CD4-positive, alpha-beta T cell treated with Interleukin-4 for 1 hour (primary cell): Measurements from ENCODE around the gene LAMC3.

Experiments used
- DNase-seq, 2 donors: peaks; one replicate each; pipeline ENCODE4 v3.0.0-alpha.2; 2020 to 2022

The LAMC3 gene

DNA sequence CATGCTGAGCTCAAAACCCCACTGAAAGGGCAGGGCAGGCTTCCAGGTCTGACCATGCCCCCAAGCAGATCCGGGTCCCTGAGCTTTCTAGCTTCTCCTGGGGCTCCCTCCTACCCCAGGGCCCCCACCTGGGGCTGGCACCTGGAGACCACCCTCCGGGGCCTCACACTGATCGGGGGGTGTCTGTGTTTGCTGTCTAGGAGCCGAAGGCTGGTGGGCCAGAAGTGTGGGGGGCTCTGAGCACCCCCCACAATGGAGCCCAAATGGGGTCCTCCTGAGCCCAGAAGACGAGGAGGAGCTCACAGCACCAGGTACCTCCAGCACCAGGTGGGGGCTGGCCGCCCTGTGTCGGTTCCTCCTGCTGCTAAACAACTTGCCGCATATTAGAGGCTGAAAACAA lies 39.8 kb downstream of the LAMC3 start:
- DNase-seq, result no peak

DNA sequence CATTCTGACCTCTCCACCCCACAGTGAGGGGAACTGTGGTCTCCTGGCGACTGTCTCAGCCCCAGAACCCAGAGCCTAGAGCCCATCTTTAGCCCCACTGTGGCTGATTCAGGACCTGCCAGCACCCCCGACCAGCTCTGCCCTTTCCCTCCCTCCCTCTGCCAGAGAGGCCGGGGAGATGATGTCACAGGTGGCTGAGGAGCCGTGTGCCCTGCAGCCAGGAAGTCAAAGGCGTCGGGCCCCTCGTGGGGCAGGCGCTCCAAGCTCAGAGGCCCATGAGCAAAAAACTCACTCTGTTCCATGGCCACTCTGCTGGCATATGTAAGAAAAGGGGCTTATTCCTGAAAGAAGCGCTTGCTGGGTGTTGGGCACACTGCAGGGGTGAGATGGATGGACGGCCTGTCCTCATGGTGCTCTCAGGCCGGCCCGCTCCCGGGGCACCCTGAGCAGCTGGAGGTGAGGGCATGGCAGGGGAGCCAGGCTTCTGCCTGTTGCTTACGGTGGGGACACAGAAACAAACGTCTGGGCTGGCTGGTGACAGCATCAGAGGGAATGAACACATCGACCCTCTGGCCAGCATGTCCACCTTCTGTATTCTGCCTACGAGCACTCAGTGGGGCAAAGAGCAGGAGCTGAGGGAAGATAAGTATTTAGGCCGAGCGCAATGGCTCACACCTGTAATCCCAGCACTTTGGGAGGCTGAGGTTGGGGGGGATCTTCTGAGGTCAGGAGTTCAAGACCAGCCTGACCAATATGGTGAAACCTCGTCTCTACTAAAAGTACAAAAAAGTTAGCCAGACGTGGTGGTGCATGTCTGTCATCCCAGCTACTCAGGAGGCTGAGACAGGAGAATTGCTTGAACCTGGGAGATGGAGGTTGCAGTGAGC lies 41.1 kb downstream of the LAMC3 start:
- no peak for DNase-seq

DNA sequence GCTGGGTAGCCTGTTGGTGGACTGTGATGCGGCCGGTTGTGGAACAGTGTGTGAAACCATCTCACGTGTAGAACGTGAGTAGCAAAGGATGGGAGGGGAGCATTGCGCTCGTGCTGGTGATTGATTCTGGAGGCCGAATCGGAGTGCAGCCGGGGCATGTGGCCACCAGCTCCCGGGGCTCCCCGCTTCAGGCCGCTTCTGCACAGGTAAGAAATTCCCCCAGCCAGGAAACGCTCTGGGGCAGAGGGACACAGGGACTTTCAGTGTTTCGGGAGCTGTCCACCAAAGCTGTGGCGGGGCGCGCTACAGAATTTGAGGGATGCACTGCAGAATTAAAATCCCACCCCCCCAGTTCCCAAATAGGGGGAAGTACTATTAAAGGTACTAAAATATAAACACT lies 41.9 kb downstream of the LAMC3 start:
- DNase-seq, result no peak

DNA sequence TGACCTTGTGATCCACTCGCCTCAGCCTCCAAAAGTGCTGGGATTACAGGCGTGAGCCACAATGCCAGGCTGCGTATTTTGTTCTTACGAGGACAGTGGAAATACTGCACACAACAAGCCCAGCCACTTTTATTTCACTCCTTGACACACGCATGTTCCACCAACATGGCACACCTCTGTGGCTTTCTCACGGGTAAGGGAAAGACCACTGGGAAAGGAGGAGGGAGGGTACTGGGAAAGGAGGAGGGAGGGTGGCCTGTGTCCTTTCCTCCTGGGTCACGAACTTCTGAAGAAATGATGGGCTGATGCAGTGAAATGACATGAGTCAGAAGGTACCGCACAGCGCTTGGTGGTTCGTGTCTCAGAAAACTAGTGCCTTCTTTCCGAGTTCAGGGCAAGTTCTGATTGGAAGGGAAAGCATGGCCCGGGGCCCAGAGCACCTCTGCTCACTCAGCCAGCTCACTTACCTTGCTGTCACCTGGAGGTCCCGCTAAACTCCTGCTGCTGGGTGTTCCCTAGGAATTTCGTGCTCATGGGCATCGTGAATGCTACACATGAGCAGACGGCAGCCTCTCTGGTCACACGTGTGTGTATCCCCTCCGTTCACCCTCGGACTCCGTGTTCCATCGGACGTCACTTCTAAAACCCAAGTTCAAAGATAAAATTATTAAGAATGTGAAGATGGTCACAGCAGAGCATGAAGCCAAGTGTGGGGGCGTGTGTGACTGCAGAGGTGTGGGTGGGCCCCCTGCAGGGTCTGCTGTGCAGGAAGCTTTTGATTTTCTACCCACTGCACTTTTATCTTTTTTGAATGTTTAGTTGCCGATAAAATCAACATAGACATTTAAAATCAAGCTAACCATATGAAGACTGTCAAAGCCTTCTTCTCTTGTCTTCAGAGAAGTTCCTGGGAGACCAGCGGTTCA lies 42.9 kb downstream of the LAMC3 start:
- no peak for DNase-seq

DNA sequence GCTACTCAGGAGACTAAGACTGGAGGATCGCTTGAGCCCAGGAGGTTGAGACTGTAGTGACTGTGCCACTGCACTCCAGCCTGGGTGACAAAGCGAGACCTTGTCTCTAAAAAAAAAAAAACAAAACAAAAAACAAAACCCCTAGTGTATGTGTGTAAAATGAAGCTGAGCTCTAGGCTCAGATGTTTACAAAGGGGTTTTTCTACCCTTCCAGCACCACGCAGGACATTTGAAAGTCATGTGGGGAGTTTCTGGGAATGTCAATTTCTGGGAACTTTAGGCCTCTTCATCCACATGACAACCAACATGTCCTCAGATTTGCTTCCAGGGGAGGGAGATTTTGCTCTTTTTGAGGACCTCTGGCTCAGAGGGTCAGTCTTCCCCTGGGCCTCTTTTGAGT lies 44.9 kb downstream of the LAMC3 start:
- DNase-seq, result no peak

DNA sequence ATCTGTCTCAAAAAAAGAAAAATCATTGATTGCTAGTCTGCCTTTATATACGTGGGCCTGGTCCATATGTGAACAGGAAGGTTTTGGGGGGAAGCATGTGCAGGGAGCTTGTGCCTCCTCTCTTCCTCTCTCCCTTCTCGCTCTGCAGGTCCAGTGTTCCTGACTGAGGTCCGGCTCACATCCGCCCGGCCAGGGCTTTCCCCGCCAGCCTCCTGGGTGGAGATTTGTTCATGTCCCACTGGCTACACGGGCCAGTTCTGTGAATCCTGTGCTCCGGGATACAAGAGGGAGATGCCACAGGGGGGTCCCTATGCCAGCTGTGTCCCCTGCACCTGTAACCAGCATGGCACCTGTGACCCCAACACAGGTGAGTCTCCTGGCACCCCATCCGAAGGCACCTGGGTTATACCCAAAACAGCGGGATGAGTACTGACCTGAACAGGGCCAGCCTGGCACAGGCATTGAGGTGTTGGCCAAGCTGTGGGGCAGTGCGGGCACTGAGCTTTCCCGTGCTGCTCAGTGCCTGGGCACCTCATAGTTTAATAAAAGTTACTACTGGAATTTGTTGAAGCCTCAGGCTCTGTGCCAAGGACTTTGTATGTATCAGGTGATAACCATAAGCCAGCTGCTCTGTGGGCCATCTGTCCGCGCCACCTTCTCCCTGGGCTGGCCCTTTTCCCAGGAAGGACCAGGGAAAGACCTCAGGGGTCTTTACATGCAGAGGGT lies 48.0 kb downstream of the LAMC3 start:
- no peak for DNase-seq

DNA sequence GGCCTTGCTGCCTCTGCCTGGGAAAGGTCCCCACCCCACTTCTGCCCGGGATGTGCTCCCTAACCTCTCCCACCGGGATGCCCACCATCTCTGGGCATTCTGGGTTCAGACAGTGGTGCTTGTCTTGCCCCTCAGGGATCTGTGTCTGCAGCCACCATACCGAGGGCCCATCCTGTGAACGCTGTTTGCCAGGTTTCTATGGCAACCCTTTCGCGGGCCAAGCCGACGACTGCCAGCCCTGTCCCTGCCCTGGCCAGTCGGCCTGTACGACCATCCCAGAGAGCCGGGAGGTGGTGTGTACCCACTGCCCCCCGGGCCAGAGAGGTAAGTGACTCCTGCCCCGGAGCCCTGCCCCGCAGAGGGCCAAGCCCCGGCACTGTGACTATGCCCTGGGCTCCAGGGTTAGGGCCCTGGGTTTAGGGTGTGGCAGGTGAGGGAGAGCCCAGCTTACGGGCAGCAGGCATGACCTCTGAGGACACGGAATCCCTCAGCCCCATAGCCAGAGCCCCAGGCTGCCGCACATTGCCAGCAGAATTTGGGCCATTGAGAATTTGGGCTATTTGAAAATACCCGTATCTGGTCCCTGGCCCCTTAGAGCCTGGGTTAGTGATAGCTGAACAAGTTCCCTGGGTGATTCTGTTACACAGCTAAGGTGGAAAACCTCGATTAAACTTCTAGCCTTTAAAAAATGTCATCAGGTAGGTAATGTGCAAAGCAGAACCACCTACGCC lies 52.1 kb downstream of the LAMC3 start:
- DNase-seq, result no peak

DNA sequence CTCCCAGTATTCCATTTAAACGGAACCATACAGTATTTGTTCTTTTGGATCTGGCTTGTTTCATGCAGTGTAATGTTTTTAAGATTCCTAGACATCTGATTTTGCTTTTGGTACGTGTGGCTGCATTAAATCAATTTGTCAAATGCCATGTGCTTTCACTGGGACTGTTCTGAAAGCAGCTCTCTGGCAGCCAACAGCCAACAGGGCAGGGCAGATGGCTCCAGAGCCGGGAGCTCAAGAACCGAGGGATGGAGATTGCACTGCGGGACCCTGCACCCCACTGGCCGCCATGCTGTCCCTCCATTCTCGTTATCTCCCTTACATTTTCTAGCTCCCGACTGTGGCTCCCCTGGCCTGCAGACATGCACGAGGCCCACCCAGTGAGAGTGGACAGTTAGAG lies 54.0 kb downstream of the LAMC3 start:
- DNase-seq, result no peak

DNA sequence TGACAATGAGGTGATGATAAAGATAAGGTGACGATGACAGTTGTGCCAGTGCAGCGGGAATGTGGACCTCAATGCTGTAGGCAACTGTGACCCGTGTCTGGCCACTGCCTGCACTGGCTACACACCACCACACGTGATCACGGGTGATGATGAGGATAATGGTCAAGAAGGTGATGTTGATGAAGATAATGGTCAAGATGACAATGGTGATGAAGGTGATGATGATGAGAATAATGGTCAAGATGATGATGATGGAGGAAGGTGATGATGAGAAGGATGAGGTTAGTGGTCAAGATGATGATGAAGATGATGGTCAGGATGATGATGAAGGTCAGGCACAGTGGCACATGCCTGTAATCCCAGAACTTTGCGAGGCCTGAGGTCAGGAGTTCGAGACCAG lies 56.6 kb downstream of the LAMC3 start:
- no peak for DNase-seq

DNA sequence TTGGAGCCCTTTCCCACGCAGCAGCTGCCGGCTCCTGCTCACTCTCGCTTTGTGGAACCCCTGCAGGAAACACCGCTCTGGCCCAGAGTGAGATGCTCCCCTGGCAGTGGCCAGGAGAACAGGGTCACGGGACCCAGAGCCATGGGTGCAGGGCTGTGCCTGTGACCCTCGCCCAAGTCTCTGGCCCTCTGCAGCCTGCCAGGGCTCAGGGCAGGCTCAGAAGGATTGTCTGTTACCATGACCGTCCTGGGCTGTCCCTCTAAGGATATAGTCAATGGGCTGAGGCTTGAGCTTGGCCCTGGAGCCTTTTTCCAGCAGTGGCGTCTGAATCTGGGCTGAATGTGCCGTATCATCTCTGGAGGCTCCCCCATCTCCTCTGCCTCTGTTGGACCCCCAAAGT lies 58.7 kb downstream of the LAMC3 start:
- DNase-seq, result no peak

DNA sequence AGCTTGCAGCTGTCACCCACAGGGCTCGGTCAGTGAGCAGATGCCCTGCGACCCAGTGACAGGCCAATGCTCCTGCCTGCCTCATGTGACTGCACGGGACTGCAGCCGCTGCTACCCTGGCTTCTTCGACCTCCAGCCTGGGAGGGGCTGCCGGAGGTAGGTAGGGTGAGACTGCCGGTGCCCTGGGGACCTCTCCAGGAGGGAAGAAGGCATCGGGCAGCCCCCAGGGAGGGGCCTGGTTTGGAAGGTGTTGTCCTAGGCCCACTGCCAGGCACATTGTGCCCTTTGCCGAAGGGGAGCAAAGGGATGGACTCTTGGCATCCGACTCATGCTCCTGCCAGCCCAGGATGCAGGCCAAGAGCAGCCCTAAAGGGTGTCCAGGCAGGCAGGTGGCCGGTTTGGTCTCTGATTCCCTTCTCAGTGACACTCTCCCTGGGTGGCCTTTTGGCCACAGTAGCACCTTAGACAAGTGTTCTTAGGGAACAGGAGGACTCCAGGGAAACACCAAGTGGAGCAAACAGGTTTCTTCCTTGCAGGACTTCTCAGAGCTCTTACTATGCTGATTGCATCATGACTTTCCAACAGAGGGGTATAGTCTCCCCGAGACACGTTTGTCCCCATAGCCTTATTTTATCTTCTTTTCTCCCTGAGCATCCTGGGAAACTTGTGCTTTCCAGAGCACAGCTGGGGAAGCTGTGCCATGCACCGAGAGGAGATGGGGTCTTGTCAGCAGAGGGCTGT lies 59.3 kb downstream of the LAMC3 start:
- no peak for DNase-seq

DNA sequence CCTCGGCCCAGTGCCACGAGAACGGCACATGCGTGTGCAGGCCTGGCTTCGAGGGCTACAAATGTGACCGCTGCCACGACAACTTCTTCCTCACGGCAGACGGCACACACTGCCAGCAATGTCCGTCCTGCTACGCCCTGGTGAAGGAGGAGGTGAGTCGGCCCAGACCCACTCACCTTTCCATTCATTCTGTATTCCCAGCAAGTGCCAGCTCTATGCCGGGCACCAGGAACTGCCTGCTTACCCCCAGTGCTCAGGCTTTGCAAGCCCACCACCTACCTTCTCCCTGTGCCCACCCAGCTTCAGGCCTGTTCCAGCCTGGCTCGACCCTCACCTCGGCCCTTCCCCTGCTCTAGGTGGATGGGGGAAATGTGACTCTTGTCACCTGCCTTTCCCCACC lies 60.7 kb downstream of the LAMC3 start:
- no peak for DNase-seq

DNA sequence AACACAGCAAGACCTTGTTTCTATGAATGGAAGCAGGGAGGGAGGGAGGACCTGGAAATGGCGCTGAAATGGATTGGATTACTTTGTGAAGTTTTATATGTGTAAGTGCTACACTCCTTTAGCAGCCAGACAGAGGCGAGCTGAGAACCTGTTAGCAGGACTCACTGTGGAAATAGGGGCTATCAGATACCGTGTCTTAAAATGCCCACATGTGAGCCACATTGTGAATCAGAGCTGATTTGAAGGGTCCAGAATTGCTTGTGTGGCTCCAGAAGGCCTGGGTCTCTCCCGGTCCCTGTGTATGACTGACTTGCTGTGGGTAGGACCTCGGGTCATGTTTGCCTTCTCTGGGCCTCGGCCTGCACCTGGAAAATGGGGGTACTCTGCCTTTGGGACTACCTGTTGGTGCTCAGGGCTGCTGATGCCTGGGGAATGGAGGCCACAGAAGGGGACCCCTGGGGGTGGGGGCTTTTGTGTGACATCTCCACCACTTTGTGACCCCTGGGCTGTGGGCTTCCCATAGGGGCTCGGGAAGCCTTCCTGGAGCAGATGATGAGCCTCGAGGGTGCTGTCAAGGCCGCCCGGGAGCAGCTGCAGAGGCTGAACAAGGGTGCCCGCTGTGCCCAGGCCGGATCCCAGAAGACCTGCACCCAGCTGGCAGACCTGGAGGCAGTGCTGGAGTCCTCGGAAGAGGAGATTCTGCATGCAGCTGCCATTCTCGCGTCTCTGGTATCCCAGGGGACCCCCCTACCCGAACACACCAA lies 63.3 kb downstream of the LAMC3 start:
- DNase-seq, result no peak

DNA sequence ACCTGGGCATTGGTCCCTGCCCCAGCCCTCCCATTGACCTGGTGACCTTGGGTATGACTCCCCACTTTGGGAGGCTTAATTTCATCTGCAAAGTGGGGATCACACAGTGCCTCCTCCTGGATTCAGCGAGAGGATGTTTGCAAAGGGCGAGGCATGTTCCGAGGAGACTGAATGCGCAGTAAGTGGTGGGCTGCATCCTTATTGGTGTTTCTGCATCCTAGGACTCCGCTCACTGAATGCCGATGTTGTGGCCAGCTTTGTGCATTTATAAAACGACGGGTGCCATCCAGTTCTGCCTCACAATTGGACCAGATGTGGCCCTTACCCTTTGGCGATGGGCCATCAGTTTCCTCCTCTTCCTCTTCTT lies 63.9 kb downstream of the LAMC3 start:
- no peak for DNase-seq

DNA sequence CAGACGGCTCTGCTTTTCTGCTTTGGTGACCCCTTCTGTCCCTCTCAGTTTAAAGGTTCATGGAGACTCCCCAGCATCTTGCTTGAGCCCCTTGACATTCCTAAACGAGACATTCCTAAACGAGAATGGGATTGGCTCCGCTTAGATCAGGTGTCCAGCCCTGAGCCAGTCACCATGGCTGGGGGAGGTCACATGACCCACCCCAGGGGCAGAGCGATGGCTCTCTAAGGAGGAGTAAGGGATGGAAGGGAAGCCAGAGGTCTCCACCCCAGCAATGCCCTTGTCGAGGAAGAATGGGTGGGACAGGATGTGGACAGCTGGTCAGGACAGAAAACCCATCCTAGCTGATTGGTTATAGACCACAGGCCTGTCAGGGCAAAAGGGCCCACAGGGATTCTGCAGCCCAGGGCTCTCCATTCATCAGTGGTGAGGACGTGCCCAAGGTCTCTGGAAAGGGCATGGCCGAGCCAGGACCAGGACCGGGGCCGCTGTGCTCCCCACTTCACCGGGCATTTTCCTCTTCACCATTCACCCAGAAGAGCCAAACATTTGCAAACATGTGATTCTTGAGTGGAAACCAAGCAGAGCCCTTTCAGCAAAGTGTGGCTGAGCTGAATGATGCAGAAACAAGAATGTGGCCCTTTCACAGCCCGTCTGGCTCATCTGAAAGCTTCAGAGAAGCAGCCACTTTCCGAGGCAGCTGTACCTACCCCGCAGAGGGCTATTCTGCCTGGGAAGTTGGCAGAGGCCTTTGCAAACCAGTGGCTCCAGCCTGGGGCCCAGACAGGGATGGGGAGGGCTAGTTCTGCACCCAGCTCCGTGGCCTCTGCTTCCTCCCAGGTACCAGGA lies 67.6 kb downstream of the LAMC3 start:
- no peak for DNase-seq

DNA sequence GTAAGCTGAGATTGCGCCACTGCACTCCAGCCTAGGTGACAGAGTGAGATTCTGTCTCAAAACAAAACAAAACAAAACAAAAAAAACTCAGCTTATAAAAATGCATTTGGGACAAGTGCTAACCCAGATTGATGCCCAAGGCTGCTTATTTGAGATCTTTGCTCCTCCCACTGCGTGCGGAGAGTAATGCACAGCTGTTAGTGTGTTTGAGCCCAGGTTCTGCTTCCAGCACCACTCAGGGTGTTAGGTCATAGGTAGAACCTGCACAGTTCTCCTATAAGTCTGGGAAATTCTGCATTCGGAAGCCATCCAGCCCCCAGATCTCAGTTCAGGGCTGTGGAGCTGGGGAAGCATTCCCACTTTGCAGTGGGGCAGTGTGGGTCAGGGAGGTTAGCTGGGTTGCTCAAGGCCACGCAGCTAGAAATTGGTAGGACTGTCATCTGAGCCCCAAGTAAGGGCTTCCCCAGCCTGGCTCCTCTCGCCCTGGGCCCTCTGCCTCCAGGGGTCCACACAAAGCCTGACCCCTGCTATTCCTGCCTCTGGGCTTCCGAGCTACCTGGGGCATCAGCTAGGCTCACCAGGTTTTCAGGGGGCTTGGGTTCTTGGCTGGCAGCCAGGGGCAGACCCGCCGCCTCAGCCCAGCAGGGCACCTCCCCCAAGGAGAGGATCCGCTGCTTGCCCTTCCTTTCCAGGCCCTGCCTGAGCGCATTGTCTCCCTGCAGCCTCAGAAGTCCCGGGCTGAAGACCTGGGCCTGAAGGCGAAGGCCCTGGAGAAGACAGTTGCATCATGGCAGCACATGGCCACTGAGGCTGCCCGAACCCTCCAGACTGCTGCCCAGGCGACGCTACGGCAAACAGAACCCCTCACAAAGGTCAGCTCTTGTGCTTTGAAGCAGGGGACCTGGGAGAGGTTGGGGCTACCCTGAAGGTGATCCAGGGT lies 69.7 kb downstream of the LAMC3 start:
- DNase-seq, result no peak

DNA sequence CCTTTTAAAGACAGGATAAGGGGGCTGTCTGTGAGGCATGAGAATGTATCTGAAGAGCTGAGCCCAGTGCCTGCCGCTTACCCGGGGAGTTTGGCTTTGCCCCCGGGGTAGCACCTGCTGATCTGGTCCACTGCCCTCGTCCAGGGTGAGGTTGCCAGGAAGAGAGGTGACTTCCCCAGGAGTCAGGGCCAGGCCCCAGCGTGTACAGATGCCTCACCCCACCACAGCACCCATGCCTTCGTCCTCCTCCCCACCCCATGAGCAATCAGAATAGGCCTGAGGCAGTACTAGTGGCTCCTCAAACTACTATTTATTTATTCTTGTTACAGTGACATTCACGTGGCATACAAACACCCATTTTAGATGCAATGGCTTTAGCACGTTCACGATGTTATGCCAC lies 71.6 kb downstream of the LAMC3 start:
- DNase-seq, result no peak

DNA sequence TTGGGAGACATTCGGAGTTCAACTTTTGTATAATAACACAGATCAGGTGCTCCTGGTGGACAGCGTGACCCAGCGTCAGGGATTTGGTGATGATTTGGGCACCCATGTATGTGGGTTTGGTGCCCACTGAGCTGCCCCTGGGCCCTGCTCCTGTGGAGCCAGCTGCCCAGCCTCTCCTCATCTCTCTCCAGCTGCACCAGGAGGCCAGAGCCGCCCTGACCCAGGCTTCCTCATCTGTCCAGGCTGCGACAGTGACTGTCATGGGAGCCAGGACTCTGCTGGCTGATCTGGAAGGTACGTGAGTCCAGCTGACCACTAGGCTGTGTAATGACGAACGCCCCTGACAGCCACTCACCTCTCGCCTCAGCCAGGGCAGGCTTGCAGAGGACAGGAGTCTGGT lies 72.9 kb downstream of the LAMC3 start:
- DNase-seq, result no peak
